ENCODE measurements around the gene GOT1.

The GOT1 gene

GRCh38 chr10:99395750-99396445, 34.5 kb downstream of the GOT1 start:
- DNase-seq (ENCODE audit: low spot score) = no peak

GRCh38 chr10:99394761-99395386, 35.5 kb downstream of the GOT1 start:
- no peak for DNase-seq (ENCODE audit: low spot score)

GRCh38 chr10:99394256-99394655, 36.2 kb downstream of the GOT1 start:
- no peak for DNase-seq (ENCODE audit: low spot score)

- DNase-seq (ENCODE audit: low spot score) = no peak
These were observed 36.7 kb downstream of the GOT1 start for GRCh38 chr10:99393683-99394082.

GRCh38 chr10:99393036-99393435, 37.4 kb downstream of the GOT1 start:
- DNase-seq (ENCODE audit: low spot score) = no peak

- DNase-seq (ENCODE audit: low spot score) = no peak
These were observed 39.1 kb downstream of the GOT1 start for GRCh38 chr10:99391346-99391745.

GRCh38 chr10:99389729-99390480, 40.5 kb downstream of the GOT1 start:
- DNase-seq (ENCODE audit: low spot score) = no peak

GRCh38 chr10:99387541-99387940, 42.9 kb downstream of the GOT1 start:
- DNase-seq (ENCODE audit: low spot score) = no peak

- no peak for DNase-seq (ENCODE audit: low spot score)
These were observed 43.4 kb downstream of the GOT1 start for GRCh38 chr10:99387071-99387470.

- DNase-seq (ENCODE audit: low spot score) = no peak
These were observed 48.2 kb downstream of the GOT1 start for GRCh38 chr10:99382176-99382575.

- no peak for DNase-seq (ENCODE audit: low spot score)
These were observed 55.0 kb downstream of the GOT1 start for GRCh38 chr10:99375426-99375825.

- DNase-seq (ENCODE audit: low spot score) = no peak
These were observed 55.5 kb downstream of the GOT1 start for GRCh38 chr10:99374972-99375371.

GRCh38 chr10:99374526-99374925, 55.9 kb downstream of the GOT1 start:
- DNase-seq (ENCODE audit: low spot score) = no peak

- DNase-seq (ENCODE audit: low spot score) = no peak
These were observed 57.7 kb downstream of the GOT1 start for GRCh38 chr10:99372546-99373271.

- no peak for DNase-seq (ENCODE audit: low spot score)
These were observed 59.4 kb downstream of the GOT1 start for GRCh38 chr10:99370993-99371392.

- no peak for DNase-seq (ENCODE audit: low spot score)
These were observed 60.9 kb downstream of the GOT1 start for GRCh38 chr10:99369551-99369950.

- no peak for DNase-seq (ENCODE audit: low spot score)
These were observed 61.3 kb downstream of the GOT1 start for GRCh38 chr10:99369126-99369525.

- no peak for DNase-seq (ENCODE audit: low spot score)
These were observed 61.8 kb downstream of the GOT1 start for GRCh38 chr10:99368646-99369045.

GRCh38 chr10:99366666-99367065, 63.8 kb downstream of the GOT1 start:
- DNase-seq (ENCODE audit: low spot score) = no peak

- no peak for DNase-seq (ENCODE audit: low spot score)
These were observed 64.7 kb downstream of the GOT1 start for GRCh38 chr10:99365736-99366135.

GRCh38 chr10:99365311-99365710, 65.1 kb downstream of the GOT1 start:
- no peak for DNase-seq (ENCODE audit: low spot score)

GRCh38 chr10:99364125-99364524, 66.3 kb downstream of the GOT1 start:
- no peak for DNase-seq (ENCODE audit: low spot score)

- DNase-seq (ENCODE audit: low spot score) = no peak
These were observed 69.5 kb downstream of the GOT1 start for GRCh38 chr10:99360934-99361333.

Data from hematopoietic multipotent progenitor cell treated with erythropoietin and hydrocortisone succinate and interleukin-3 and kit ligand, for 15 days (in vitro differentiated cells).